Activated naive CD8-positive, alpha-beta T cell treated with anti-CD3 and anti-CD28 coated beads, Interleukin-2, amount 50 U/mL, for 16 hours (primary cell): ENCODE results near the gene CACNA1B.

Source experiments
- DNase-seq: peaks from one replicate; pipeline ENCODE4 v3.0.0-alpha.2; 2020; ENCODE audit warnings: low read depth, low spot score

The CACNA1B gene

GRCh38 chr9:137984520-137985257 is 107.1 kb downstream of the CACNA1B start:
- no peak for DNase-seq

GRCh38 chr9:137985637-137986071 is 108.1 kb downstream of the CACNA1B start:
- no peak for DNase-seq

GRCh38 chr9:137986268-137987099 is 108.9 kb downstream of the CACNA1B start:
- DNase-seq = no peak

GRCh38 chr9:137987244-137988030 is 109.9 kb downstream of the CACNA1B start:
- no peak for DNase-seq

- DNase-seq = no peak
Measured at GRCh38 chr9:137988051-137988450, 110.5 kb downstream of the CACNA1B start.

- no peak for DNase-seq
Measured at GRCh38 chr9:137988701-137989100, 111.1 kb downstream of the CACNA1B start.

GRCh38 chr9:137989156-137989555 is 111.6 kb downstream of the CACNA1B start:
- no peak for DNase-seq

GRCh38 chr9:137989999-137990715 is 112.6 kb downstream of the CACNA1B start:
- DNase-seq = no peak

GRCh38 chr9:138003485-138004190 is 126.1 kb downstream of the CACNA1B start:
- DNase-seq = no peak

- DNase-seq = no peak
Measured at GRCh38 chr9:138006576-138007233, 129.1 kb downstream of the CACNA1B start.

GRCh38 chr9:138007566-138007917 is 130.0 kb downstream of the CACNA1B start:
- DNase-seq = no peak

- no peak for DNase-seq
Measured at GRCh38 chr9:138007918-138008841, 130.6 kb downstream of the CACNA1B start.

- no peak for DNase-seq
Measured at GRCh38 chr9:138009016-138009802, 131.6 kb downstream of the CACNA1B start.

- DNase-seq = no peak
Measured at GRCh38 chr9:138009803-138010690, 132.5 kb downstream of the CACNA1B start.

- DNase-seq = no peak
Measured at GRCh38 chr9:138010861-138011260, 133.3 kb downstream of the CACNA1B start.

- DNase-seq = no peak
Measured at GRCh38 chr9:138011951-138012500, 134.4 kb downstream of the CACNA1B start.

GRCh38 chr9:138013273-138013672 is 135.7 kb downstream of the CACNA1B start:
- no peak for DNase-seq
